ENCODE data around the gene CCL11.

The CCL11 gene

GRCh38 chr17:34259146-34259545 lies 26.4 kb upstream of the CCL11 start:
- Histone ChIP-seq H3K9ac (ENCODE audit: low read depth, low read length) (no peak overlapping the region), H3K4me1 (ENCODE audit: control insufficient read depth, insufficient read depth, low read length) (no peaks in the 10 kb centered on the region), H3K4me3 (ENCODE audit: low read length) (no peak overlapping the region), H3K36me3 (ENCODE audit: insufficient read depth, low read length) (no peaks in the 10 kb centered on the region), H3K27me3 (ENCODE audit: control insufficient read depth, insufficient read depth, low read length) (no peaks in the 10 kb centered on the region), H3K4me2 (ENCODE audit: low read length) (no peak overlapping the region), H3K9me3 (replicated peaks; ENCODE audit: low read length) (no peaks in the 10 kb centered on the region)

- H3K9me3 ChIP-seq (replicated peaks; ENCODE audit: low read length): no peaks in the 10 kb centered on the region
- no peaks in the 10 kb centered on the region for H3K27me3 ChIP-seq (ENCODE audit: control insufficient read depth, insufficient read depth, low read length)
- no peak overlapping the region for H3K4me3 ChIP-seq (ENCODE audit: low read length)
- H3K4me2 ChIP-seq (ENCODE audit: low read length): no peak overlapping the region
- H3K4me1 ChIP-seq (ENCODE audit: control insufficient read depth, insufficient read depth, low read length): no peaks in the 10 kb centered on the region
- H3K36me3 ChIP-seq (ENCODE audit: insufficient read depth, low read length): no peaks in the 10 kb centered on the region
- no peak overlapping the region for H3K9ac ChIP-seq (ENCODE audit: low read depth, low read length)
Measured at GRCh38 chr17:34260861-34261260, 24.7 kb upstream of the CCL11 start.

GRCh38 chr17:34261568-34262337 lies 23.8 kb upstream of the CCL11 start:
- no peaks in the 10 kb centered on the region for H3K27me3 ChIP-seq (ENCODE audit: control insufficient read depth, insufficient read depth, low read length)
- no peaks in the 10 kb centered on the region for H3K36me3 ChIP-seq (ENCODE audit: insufficient read depth, low read length)
- H3K9me3 ChIP-seq (replicated peaks; ENCODE audit: low read length): no peaks in the 10 kb centered on the region
- H3K4me2 ChIP-seq (ENCODE audit: low read length): no peak overlapping the region
- H3K9ac ChIP-seq (ENCODE audit: low read depth, low read length): no peak overlapping the region
- H3K4me3 ChIP-seq (ENCODE audit: low read length): no peak overlapping the region
- H3K4me1 ChIP-seq (ENCODE audit: control insufficient read depth, insufficient read depth, low read length): no peaks in the 10 kb centered on the region

GRCh38 chr17:34265711-34266110 lies 19.8 kb upstream of the CCL11 start:
- Histone ChIP-seq H3K36me3 (ENCODE audit: insufficient read depth, low read length) (no peaks in the 10 kb centered on the region), H3K4me1 (ENCODE audit: control insufficient read depth, insufficient read depth, low read length) (no peaks in the 10 kb centered on the region), H3K27me3 (ENCODE audit: control insufficient read depth, insufficient read depth, low read length) (no peaks in the 10 kb centered on the region), H3K9me3 (replicated peaks; ENCODE audit: low read length) (no peaks in the 10 kb centered on the region), H3K4me3 (ENCODE audit: low read length) (no peak overlapping the region), H3K9ac (ENCODE audit: low read depth, low read length) (no peak overlapping the region), H3K4me2 (ENCODE audit: low read length) (no peak overlapping the region)

- H3K27me3 ChIP-seq (ENCODE audit: control insufficient read depth, insufficient read depth, low read length): no peaks in the 10 kb centered on the region
- H3K4me1 ChIP-seq (ENCODE audit: control insufficient read depth, insufficient read depth, low read length): no peaks in the 10 kb centered on the region
- no peak within 1 kb of the TSS for H3K9ac ChIP-seq (ENCODE audit: low read depth, low read length)
- H3K4me3 ChIP-seq (ENCODE audit: low read length): no peak within 1 kb of the TSS
- H3K4me2 ChIP-seq (ENCODE audit: low read length): no peak within 1 kb of the TSS
- H3K9me3 ChIP-seq (replicated peaks; ENCODE audit: low read length): no peaks in the 10 kb centered on the region
- H3K36me3 ChIP-seq (ENCODE audit: insufficient read depth, low read length): no peaks in the 10 kb centered on the region
Measured at GRCh38 chr17:34269969-34270368, 15.6 kb upstream of the CCL11 start, which contains the start of gene CCL7. TSS of gene CCL7 (plus strand) at chr17:34270221. CDS start at chr17:34270291, 70 bp downstream.

- Histone ChIP-seq H3K4me1 (ENCODE audit: control insufficient read depth, insufficient read depth, low read length) (no peaks in the 10 kb centered on the region), H3K9me3 (replicated peaks; ENCODE audit: low read length) (no peaks in the 10 kb centered on the region), H3K9ac (ENCODE audit: low read depth, low read length) (no peak overlapping the region), H3K4me2 (ENCODE audit: low read length) (no peak overlapping the region), H3K27me3 (ENCODE audit: control insufficient read depth, insufficient read depth, low read length) (no peaks in the 10 kb centered on the region), H3K4me3 (ENCODE audit: low read length) (no peak overlapping the region), H3K36me3 (ENCODE audit: insufficient read depth, low read length) (no peaks in the 10 kb centered on the region)
Measured at GRCh38 chr17:34275881-34276280, 9.7 kb upstream of the CCL11 start.

- Histone ChIP-seq H3K27me3 (ENCODE audit: control insufficient read depth, insufficient read depth, low read length) (no peaks in the 10 kb centered on the region), H3K36me3 (ENCODE audit: insufficient read depth, low read length) (no peaks in the 10 kb centered on the region), H3K4me3 (ENCODE audit: low read length) (no peak overlapping the region), H3K9me3 (replicated peaks; ENCODE audit: low read length) (no peaks in the 10 kb centered on the region), H3K4me1 (ENCODE audit: control insufficient read depth, insufficient read depth, low read length) (no peaks in the 10 kb centered on the region), H3K9ac (ENCODE audit: low read depth, low read length) (no peak overlapping the region), H3K4me2 (ENCODE audit: low read length) (no peak overlapping the region)
Measured at GRCh38 chr17:34276826-34277225, 8.7 kb upstream of the CCL11 start.

- H3K4me2 ChIP-seq (ENCODE audit: low read length): no peak overlapping the region
- H3K9ac ChIP-seq (ENCODE audit: low read depth, low read length): no peak overlapping the region
- no peak overlapping the region for H3K4me3 ChIP-seq (ENCODE audit: low read length)
- no peaks in the 10 kb centered on the region for H3K4me1 ChIP-seq (ENCODE audit: control insufficient read depth, insufficient read depth, low read length)
- no peaks in the 10 kb centered on the region for H3K27me3 ChIP-seq (ENCODE audit: control insufficient read depth, insufficient read depth, low read length)
- H3K9me3 ChIP-seq (replicated peaks; ENCODE audit: low read length): no peaks in the 10 kb centered on the region
- H3K36me3 ChIP-seq (ENCODE audit: insufficient read depth, low read length): no peaks in the 10 kb centered on the region
Measured at GRCh38 chr17:34283571-34283970, 2.0 kb upstream of the CCL11 start.

- Histone ChIP-seq H3K36me3 (ENCODE audit: insufficient read depth, low read length) (no peaks in the 10 kb centered on the region), H3K27me3 (ENCODE audit: control insufficient read depth, insufficient read depth, low read length) (no peaks in the 10 kb centered on the region), H3K4me3 (ENCODE audit: low read length) (no peak overlapping the region), H3K9ac (ENCODE audit: low read depth, low read length) (no peak overlapping the region), H3K4me2 (ENCODE audit: low read length) (no peak overlapping the region), H3K9me3 (replicated peaks; ENCODE audit: low read length) (no peaks in the 10 kb centered on the region), H3K4me1 (ENCODE audit: control insufficient read depth, insufficient read depth, low read length) (no peaks in the 10 kb centered on the region)
Measured at GRCh38 chr17:34287875-34288274, 2.3 kb downstream of the CCL11 start.

- no peak overlapping the region for H3K4me3 ChIP-seq (ENCODE audit: low read length)
- no peak overlapping the region for H3K9ac ChIP-seq (ENCODE audit: low read depth, low read length)
- no peaks in the 10 kb centered on the region for H3K4me1 ChIP-seq (ENCODE audit: control insufficient read depth, insufficient read depth, low read length)
- H3K4me2 ChIP-seq (ENCODE audit: low read length): no peak overlapping the region
- H3K9me3 ChIP-seq (replicated peaks; ENCODE audit: low read length): no peaks in the 10 kb centered on the region
- H3K27me3 ChIP-seq (ENCODE audit: control insufficient read depth, insufficient read depth, low read length): no peaks in the 10 kb centered on the region
- no peaks in the 10 kb centered on the region for H3K36me3 ChIP-seq (ENCODE audit: insufficient read depth, low read length)
Measured at GRCh38 chr17:34290586-34290985, 5.0 kb downstream of the CCL11 start.

- no peak overlapping the region for H3K4me3 ChIP-seq (ENCODE audit: low read length)
- H3K4me2 ChIP-seq (ENCODE audit: low read length): no peak overlapping the region
- H3K9me3 ChIP-seq (replicated peaks; ENCODE audit: low read length): no peaks in the 10 kb centered on the region
- no peaks in the 10 kb centered on the region for H3K4me1 ChIP-seq (ENCODE audit: control insufficient read depth, insufficient read depth, low read length)
- H3K9ac ChIP-seq (ENCODE audit: low read depth, low read length): no peak overlapping the region
- no peaks in the 10 kb centered on the region for H3K36me3 ChIP-seq (ENCODE audit: insufficient read depth, low read length)
- H3K27me3 ChIP-seq (ENCODE audit: control insufficient read depth, insufficient read depth, low read length): no peaks in the 10 kb centered on the region
Measured at GRCh38 chr17:34291721-34292348, 6.3 kb downstream of the CCL11 start.

- Histone ChIP-seq H3K9ac (ENCODE audit: low read depth, low read length) (no peak overlapping the region), H3K36me3 (ENCODE audit: insufficient read depth, low read length) (no peaks in the 10 kb centered on the region), H3K9me3 (replicated peaks; ENCODE audit: low read length) (no peaks in the 10 kb centered on the region), H3K4me3 (ENCODE audit: low read length) (no peak overlapping the region), H3K4me2 (ENCODE audit: low read length) (no peak overlapping the region), H3K27me3 (ENCODE audit: control insufficient read depth, insufficient read depth, low read length) (no peaks in the 10 kb centered on the region), H3K4me1 (ENCODE audit: control insufficient read depth, insufficient read depth, low read length) (peaks cover 9% of the 10 kb centered on the region)
Measured at GRCh38 chr17:34299027-34299426, 13.5 kb downstream of the CCL11 start.

All from skeletal muscle satellite cell (primary cell).